ENCODE results near the gene GRIP1.
"Not testable (repeated sequence)": the region's sequence is repeated elsewhere in the genome, so short reads cannot be mapped to it uniquely, and the experiment has no call there.

GRIP1 gene

DNA sequence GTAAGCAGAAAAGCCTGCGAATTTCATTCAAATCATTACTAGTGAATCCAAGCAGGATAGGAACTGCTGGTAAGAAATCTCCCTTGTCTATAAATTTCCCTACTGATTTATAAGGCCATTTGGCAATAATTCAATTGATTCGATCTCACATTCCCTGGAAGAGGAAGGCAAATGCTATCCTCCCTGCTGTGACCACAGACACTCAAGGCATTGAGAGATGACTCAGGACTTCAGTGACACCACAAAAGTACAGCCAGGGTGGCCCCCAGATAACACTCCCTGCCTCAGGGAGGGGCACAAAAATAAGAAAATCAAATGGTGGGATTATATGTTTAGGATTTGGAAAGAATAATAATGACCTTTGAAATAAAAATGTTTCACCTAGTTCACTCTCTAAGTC, 162.7 kb downstream of the GRIP1 start:
- DNase-seq = no peak

DNA sequence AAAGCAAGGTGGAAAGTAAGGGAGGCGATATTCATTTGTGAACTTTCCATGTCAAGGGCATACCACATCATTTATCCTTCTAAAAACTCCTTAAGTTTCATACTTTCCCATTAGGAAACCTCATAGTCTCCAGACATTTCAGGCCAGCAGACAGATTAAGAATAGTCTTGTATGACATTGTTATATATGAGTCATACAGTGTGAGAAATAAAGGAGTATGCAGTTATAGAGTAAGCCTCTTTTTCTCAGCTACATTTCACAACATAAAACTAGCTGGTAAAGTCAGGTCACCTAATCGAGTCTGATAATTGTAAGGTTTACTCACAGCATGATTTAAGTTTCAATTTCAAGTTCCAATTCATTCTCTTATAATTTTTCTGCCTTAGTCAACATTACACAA, 164.3 kb downstream of the GRIP1 start:
- DNase-seq = no peak

DNA sequence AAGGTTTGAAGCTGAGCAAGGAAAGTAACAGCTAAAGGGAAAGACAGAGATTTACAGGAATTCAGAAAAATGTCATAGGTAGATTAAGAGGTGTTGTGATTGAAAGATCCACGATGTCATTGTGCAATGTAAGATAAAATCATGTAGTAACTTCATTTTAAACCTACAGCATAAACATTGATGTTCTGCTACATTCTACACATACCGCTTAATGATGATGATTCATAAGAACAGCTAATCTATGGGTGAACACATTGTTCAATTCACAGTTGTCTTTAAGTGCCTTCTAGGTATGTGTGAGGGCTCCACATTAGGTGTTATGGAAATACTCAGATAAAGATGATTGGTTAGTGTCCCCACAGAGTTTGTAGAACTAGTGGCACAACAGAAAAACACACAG, 170.9 kb downstream of the GRIP1 start:
- DNase-seq = no peak

DNA sequence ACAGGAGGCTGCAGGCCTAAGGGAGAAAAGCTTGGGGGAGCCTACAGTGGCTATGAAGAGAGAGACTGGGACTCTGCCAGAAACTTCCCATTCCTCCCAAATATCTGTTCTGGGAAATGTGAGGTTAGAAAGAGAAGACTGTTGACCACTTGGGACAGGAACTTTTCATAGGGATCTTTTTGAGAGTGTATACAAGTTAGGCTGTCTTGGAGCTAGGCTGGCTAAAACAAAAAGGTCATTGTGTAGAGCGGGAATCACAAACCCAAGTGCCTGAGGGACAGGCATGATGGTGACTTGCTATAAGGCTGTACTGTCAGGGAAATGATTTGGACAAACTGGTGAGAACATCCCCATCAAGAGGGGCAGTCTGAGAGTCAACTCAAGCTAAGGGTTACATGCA, 175.1 kb downstream of the GRIP1 start:
- no peak for DNase-seq

DNA sequence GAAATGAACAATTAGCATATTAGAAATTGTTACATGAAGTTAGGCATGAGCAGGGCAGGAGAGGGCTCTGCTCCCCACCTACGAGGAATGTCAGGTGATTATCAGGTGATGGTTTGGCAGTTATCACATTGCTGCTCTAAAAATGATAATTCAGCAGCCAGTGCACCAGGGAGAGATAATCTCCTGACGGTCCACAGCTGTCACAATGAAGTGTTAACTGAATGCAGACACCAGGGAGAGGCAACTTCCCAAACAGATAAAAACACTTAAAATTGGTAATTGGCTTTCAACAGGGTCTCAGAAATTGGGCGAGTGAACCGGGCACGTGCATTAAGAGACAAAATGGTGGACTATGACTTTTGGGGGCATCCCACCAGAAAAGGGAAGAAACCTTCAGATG, 176.0 kb downstream of the GRIP1 start:
- DNase-seq = no peak

DNA sequence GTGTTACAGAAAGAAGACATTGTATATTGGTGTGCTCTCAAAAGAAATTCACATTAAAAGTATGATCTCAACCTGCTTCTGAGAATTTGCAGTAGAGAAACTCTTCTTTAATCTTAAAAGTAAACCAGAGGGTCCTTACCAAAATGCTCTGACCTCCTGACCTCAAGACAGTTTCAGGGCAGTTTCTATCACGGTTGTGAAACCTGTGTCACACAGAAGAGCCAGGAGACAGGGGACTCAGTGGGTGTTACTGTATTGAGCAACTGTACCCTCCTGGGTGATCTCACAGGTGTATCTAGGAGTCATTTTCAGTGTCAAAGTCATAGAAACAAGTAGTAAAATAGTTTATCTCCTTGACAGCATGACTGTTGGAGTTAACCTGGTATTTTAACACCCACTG, 178.0 kb downstream of the GRIP1 start:
- DNase-seq = no peak

DNA sequence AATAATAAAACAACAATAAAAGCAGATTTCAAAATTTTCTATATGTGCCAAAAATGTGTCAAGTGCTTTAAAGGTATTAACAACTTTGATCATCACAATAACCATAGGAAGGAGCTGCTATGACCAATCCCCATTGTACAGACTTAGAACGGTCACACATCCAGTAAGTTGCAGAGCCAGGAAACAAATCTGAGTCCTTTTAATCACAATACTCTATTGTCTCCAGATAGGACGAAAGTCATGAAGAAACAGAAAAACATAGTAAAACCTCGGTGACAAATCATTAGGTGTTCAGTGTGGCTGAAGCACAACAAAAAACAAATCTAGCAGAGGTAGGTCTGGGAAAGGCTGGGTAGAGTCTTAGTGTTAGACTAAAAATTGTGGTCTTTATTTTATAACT, 178.8 kb downstream of the GRIP1 start:
- no peak for DNase-seq

DNA sequence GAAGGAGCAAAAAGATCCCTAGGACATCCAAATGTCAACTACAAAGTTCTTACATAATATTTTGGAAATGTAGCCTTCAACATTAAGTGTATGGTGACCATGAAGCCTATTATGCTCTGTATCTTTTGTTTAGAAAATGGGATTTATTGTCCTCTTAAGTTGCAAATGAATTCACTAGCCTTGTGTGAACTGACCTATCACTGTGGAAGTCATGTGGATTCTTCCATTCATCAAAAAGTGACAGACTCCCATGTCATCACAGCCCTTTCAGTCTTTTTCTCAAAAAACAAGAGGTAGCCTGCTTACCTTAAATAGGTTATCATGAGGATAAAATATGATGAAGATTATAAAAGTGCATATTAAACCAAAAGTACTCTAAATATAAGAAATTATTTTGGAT, 179.9 kb downstream of the GRIP1 start:
- DNase-seq = no peak

DNA sequence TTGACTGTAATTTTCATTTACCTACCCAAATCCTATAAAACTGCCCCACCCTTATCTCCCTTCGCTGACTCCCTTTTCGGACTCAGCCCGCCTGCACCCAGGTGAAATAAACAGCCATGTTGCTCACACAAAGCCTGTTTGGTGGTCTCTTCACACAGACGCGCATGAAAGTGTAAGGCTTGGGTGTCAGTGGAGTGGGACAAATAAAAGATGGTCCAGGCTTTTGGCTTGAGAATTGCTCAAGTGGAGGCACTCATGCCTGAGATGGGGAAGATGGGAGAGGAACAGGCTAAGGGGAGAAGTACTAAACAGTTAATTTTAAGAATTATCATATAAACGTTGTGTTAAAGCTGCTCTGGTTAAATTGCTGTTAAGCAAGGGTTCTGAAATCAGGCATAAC, 180.8 kb downstream of the GRIP1 start:
- not testable (repeated sequence) for DNase-seq

DNA sequence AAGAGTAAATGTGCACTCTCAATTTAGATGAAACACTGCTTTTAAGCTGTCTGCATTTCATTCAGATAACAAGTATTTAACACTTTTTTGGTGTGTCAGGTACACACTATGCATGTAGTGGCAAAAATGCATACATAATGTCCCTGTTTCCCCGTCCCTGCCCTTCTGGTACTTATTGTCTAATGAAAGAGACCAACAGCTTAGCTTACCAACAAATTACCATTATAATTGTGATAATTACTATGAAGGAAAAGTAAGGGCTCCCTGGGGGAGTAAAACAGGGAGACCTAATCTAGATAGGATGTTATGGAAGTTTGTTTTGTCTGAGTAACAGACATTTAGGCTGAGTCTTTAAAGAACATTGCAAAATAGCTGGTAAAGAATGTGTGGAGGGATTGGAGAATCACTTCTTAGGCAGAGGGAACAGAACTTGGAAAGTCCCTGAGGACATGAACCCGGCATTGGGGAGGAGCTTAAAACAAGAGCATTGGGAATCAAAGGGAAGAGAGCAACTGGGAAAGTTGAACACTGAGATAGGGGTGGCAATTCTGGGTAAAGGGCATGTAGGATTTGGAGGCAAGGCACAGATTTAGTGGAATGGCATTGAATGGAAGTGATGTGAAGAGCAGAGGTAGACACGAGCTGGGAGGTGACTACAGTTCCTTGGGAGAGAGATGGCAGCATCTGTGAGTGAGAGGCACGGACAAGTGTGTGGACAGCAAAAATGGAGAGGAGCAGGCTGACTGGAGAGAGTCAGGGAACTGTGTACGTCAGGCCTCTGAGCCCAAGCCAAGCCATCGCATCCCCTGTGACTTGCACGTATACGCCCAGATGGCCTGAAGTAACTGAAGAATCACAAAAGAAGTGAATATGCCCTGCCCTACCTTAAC, 181.6 kb downstream of the GRIP1 start:
- no peak for DNase-seq

DNA sequence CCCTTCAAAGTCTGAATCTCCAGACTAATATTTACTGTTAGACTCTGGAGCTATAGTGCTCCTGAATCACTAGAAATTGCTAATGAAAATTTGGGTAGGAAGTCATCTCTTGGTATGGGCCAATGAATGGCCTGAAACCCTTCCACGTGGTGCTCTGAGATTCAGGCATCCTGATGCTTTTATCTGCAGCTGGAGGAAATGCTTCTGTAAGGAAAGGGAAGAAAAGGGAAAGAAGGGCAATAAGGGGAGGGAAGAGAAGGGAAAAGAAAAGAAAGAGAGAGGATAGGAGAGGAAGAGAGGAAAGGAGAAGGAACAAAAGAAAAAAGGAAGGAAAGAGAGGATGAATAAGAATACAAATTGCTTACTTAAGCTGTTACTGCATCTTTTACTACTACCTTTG, 182.3 kb downstream of the GRIP1 start:
- DNase-seq = no peak

DNA sequence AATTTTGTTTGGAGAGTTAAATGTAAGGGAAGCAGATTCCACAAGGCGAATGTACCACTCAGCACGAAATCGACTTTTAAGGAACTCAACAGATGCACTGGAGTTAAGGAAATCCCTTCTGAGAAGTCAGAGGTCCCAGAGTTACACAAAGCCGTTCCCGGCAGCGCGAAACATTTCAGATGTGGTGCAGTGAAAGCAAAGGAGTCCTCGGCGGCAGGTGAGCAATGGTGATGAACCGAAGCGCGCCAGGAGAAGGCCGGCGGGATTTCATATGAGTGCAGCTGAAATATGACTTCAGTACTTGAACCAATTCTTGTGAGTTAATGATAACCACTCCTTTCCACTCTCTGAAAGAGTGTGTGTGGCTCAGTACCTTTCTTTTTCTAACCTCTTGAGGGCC, 183.2 kb downstream of the GRIP1 start:
- no peak for DNase-seq

DNA sequence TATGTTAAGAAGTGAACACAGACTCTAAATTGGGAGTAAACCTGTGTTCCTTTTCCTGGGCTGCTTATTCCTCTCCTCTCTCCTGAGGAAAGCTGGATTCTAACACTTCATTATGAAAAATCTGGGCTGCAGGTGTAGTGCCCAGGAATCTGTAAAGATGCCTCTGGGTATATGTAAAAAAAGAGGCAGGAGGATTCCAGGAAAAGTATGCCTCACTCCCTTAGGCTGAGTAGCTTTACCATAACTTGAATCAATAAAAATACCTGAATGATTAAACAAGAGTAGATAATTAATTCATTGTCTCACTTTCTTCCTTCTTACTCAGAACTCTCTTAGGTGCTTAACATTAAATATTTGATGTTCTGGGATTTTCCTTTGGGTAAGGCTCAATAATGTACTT, 185.1 kb downstream of the GRIP1 start:
- DNase-seq = no peak

DNA sequence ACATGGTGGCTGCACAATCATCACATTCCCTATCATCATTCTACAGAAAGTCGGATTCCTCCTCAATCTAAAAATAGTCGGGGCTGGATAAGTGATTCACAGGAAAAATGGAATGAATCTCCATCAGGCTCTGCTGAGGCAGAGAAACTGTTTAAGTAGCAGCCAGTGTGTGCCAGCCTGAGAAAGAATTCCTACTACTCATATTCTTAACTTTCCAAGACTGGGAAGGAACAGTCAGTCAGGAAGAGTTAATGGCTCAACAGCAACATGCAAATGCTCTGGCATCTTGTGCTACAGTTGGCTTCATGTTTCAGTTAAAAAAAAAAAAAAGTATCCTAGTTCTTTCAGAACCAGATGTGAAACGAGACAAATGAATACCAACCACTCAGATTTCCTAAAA, 187.0 kb downstream of the GRIP1 start:
- no peak for DNase-seq

DNA sequence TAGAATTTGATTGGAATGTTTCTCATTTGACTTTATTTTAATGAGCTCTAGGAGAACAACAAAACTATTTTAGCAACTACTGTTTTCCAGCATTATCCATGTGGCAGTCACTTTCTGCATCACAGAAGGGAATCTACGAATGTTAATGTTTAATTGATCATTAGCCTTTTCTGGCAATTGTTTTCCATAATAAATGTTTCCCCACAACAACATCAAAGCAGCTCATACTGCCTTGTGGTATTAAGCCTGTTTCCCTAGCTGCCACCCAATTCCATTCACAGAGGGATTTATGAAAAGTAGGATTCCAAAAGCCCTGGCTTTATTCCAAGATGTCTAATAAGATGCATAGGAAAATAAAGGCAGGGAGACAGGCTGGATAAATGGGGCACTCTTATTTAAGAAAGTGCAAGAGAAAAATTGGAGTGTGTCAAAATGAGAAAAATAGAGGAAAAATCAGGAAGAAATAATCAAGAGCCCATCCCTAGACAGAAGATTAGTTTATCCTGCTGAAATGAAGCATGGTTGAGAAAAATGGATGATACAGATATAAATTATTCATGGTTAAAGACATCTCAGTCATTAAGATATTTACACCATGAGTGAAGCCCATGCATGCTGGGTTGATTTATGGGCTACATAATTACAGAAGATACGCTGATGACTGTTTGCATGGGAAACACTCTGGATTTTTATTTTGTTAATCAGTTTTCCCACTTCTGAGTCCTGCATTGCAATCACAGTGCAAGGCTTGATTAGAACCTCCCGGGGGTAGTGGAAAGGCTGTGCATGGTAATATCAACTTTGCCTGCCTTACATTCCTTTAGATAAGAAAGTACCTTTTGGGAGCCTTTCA, 196.3 kb downstream of the GRIP1 start:
- DNase-seq = no peak

DNA sequence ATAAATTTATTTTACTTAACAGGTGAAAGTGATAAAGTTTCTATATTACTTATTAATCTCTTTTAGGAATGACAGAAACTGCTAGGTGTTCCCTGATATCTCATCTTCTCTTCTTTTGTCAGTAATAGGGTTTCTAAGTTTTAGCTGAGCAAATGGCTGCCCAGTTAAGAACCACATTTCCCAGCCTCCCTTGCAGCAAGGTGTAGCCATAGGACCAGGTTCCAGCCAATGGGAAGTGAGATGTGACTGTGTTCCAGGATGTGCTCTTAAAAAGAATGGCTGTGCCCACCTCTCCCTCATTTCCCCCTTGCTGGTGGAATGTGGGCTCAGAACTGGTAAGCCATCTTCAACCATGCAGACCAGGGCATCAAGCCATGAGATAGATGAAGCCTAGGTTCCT, 210.9 kb downstream of the GRIP1 start:
- no peak for DNase-seq

DNA sequence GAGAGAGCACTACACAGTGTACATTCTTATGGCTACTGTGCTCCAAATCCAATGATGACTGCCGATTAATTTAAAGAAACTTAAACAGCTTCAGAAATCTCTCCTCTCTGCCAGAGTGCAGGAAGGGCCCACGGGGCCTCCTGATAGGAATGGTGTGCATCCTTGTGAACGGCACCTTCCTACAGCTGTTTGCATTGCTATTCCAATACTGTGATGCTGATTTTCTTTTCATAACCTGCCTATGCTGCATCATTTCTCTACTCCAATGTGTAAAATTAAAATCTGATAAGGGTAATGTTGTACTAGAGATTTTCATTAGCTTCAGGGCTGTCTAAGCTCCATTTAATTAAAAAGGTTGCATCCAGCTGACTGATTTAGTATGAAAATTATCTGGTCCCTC, 217.5 kb downstream of the GRIP1 start:
- DNase-seq = no peak

DNA sequence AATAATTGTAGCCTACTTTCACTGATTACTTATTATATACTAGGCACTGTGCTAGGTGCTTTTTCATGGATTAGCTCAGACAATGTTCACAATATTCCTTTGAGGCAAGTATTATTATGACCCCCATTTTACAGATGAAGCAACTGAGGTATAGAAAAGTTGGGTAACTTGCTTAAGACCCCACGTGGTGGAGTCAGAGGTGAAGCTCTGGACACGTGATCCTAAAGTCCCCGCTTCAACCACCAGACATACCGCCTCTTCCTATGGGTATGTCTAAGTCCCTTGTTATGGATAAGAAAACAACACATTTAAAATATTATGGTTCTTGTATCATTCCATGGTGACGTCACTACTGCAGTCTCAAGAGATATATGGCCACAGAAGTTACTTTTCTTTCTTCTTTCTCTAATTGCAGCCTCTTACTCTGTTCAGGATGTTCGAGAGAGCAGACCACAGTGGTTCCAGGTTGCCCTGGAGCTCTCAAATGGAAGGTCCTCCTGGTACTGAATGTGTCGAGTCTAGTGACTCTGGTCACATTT, 218.9 kb downstream of the GRIP1 start:
- DNase-seq = no peak

DNA sequence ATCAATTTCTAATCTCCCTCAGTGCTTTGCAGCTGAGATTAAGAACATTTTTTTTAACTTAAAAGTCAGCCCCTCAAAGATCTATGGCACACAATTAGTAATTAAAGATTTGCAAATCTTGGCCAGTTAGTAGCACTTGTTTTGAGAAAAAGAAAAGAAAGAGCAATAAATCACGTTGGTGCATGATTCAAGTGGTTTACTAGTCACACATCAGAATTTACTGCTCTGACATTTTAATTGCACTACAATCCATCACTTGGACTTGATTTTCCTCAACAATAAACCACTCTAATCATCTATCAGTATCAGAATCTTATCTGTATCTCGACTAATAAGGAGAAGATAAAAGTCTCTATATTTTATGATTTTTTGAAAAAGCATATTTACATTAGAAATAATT, 222.3 kb downstream of the GRIP1 start:
- DNase-seq = no peak

DNA sequence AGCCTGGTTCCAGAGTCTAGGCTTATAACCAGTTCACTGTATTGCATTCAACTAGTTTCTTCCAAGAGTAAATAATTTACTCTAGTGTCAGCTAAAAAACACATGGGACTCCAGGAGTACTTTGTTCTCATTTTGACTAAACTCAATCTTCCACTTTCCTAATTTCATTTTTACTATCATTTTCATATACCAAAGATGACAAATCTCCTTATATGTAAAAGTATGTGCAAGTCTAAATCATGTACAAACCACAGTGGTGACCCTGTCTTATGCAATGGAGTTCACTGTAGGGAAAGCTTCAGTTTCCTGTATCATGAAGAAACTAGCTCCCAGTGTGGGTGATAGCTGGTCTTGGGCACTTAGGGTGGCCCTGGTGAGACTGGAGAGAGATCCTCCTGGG, 225.0 kb downstream of the GRIP1 start:
- no peak for DNase-seq

DNA sequence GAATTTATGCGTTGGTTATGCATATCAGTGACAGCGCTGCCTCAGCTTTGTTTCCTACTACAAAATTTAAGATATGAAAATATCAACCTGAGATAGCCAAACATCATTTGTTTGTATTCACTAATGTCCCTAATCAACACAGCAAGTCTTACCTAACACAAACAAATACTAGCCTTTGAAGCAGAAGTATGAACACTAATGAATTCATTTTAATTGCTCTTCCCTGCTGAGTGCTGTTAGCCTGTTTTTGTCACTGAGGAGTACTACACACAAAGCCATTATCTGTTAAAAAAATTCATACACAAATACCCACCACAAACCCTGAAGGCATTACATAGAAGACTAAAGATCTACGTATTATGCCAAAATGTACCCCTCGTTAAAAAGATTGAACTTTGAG, 225.8 kb downstream of the GRIP1 start:
- DNase-seq = no peak

DNA sequence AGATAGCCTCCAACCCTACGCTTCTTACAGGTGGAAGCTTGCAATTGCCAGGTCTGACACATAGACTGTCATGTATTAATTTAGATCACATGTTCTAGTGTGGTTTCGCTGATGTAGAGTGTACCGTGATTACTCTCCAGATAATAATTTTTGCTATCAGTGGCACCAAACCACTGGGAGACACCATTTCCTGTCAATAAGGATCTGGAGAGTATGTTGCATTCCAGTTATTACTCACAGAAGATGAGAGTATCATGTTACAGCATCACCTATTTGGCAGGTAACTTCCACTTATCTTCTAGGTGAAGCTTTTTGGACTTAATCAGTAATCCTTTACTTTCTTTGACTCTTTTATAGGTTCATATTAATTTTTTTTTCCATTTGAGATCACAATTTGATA, 229.3 kb downstream of the GRIP1 start:
- no peak for DNase-seq

DNA sequence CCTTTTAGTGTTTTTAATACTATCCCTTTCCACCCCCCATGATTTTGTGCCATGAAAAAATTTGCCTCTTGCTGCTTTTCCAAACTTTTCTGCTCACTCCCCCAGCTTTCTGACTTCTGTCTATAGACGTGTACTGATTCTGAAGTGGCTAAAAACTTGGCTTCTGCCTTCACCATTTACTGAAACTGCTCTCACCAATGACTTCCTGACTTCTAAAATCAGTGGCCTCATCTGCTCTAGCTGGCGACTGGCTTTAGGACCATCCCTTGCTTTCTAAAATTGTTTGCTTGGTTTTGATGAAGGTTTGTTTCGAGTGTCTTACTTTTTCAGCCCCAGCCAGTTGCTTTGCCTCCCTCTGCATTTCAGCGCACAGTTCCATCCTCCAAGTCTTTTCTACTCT, 231.2 kb downstream of the GRIP1 start:
- no peak for DNase-seq

DNA sequence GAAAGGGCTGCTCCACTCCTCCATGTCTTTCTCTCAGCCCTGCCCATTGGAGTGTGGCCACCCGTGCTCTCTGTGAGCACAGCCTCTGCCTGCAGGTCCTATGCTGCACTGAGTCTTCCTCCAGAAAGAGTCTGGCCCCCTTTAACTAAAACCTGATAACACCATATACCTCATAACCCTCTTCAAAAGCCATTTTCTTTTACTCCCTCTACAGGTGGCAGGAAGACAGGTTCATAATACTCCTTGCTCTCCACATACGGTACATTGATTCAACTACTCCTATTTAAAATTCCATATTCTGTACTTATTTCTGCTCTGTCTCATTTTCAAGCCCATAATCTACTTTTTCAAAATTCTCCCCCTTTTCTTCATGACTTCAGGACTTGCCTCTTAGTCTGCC, 232.6 kb downstream of the GRIP1 start:
- no peak for DNase-seq
